HG03095 (cell line): ENCODE results near the gene TPM2.

ENCODE experiments used
- ATAC-seq: cut with Tn5 transposase; IDR thresholded peaks from one replicate; pipeline ENCODE4 v1.9.1; 2021; ENCODE audit warnings: moderate library complexity; ENCODE audit not compliant: unreplicated experiment

The TPM2 gene

DNA sequence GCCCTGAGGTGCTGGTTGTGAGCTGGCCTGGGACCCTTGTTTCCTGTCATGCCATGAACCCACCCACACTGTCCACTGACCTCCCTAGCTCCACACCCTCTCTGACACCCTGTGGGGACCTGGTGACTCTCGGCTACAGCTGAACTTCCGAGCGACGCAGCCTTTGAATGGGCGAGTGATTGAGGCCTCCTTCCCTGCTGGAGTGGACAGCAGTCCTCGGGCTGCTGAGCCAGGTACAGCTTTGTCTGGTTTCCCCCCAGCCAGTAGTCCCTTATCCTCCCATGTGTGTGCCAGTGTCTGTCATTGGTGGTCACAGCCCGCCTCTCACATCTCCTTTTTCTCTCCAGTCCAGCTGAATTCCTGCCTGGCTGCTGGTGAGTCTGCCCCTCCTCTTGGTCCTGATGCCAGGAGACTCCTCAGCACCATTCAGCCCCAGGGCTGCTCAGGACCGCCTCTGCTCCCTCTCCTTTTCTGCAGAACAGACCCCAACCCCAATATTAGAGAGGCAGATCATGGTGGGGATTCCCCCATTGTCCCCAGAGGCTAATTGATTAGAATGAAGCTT lies 9.9 kb downstream of the TPM2 start:
- no peak for ATAC-seq

DNA sequence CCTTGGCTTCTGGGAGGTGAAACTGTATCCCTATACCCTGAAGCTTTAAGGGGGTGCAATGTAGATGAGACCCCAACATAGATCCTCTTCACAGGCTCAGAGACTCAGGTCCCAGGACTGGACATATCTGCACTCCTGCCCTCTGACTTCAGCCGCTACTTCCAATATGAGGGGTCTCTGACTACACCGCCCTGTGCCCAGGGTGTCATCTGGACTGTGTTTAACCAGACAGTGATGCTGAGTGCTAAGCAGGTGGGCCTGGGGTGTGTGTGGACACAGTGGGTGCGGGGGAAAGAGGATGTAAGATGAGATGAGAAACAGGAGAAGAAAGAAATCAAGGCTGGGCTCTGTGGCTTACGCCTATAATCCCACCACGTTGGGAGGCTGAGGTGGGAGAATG lies 10.6 kb downstream of the TPM2 start:
- no peak for ATAC-seq

DNA sequence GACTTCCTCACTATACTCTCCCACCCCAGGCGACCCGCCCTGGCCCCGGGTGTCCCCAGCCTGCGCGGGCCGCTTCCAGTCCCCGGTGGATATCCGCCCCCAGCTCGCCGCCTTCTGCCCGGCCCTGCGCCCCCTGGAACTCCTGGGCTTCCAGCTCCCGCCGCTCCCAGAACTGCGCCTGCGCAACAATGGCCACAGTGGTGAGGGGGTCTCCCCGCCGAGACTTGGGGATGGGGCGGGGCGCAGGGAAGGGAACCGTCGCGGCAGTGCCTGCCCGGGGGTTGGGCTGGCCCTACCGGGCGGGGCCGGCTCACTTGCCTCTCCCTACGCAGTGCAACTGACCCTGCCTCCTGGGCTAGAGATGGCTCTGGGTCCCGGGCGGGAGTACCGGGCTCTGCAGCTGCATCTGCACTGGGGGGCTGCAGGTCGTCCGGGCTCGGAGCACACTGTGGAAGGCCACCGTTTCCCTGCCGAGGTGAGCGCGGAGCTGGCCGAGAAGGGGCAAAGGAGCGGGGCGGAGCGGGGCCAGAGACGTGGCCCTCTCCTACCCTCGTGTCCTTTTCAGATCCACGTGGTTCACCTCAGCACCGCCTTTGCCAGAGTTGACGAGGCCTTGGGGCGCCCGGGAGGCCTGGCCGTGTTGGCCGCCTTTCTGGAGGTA lies 13.9 kb downstream of the TPM2 start:
- no peak for ATAC-seq

- ATAC-seq = no peak
These were observed 14.5 kb downstream of the TPM2 start for GRCh38 chr9:35675204-35675603.

GRCh38 chr9:35674025-35674361 lies 15.7 kb downstream of the TPM2 start:
- ATAC-seq = no peak

GRCh38 chr9:35673132-35674024 lies 16.3 kb downstream of the TPM2 start, which contains the start of gene CA9:
Gene CA9 (plus strand): TSS chr9:35673928. CDS start chr9:35673960, 32 bp downstream.
- ATAC-seq = no peak

DNA sequence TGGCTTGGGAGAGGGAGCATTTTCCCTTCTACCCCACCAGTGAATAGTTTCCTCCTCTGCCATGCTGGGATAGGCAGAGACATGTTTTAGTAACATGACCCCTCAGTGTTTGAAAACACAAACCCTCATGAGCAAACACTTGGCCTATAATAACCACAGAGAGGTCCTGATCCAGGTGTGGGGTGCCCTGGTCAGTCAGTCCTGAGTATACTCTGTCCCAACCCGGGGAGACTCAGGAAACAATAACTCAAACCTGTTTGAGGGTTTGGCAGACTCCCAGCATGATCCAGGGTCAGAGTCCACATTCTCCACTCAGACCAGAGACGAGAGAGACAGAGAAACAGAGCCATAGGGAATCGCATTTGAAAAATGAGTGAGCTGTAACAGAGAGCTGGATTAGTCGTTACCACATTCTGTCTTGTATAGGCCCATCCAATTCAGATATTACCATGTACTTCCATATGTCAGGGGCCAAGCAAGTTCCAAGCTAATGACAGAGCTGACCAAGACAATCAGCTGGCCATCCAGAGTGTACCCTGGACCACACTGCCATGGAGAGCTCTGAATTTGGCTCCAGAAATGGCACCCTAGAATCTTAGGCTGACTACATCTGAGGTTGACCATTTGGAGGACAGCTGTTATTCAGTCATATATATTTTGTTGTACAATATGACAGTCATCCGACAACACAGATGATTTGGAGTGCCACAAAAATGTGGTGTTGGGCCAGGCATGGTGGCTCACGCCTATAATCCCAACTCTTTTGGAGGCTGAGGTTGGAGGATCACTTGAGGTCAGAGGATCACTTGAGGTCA lies 20.2 kb downstream of the TPM2 start:
- no peak for ATAC-seq

GRCh38 chr9:35667939-35668338 lies 21.8 kb downstream of the TPM2 start:
- ATAC-seq = no peak

DNA sequence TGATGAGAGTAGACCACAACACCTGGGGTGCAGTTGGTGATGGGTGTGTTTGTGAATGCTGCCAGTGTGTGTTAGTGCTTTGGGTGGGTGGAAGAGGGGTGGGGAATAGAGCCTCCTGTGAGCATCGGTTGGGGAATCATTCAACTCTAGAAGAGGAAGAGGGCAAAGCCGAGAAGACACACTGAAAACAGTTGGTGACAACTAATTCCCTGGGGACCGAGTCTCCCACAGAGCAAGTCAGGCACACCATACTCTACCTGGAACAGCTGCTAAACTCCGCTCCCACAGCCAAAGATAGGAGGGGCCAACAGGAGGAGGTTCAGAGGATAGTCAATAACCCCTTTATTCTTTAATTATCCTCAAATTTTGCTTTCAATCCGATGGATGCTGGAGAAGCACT lies 23.2 kb downstream of the TPM2 start:
- no peak for ATAC-seq

DNA sequence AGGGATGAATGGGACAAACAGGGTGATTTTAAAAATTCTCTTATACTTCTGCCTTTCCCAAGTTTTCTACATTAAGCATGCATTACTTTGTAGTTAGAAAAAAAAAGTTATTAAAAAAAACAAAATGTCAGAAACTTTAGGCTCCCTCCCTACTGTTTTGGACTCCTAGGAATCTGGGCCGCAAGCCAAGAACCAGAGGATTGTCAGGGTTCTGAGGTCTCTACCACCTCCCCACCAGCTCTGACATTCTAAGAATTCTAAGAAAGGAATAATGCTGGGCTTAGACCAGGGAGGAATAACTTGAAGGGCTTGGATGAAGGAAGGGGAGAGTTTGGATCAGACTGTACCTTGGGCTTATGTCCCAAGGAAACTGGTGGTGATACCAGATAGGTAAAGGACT lies 23.7 kb downstream of the TPM2 start:
- ATAC-seq = no peak

DNA sequence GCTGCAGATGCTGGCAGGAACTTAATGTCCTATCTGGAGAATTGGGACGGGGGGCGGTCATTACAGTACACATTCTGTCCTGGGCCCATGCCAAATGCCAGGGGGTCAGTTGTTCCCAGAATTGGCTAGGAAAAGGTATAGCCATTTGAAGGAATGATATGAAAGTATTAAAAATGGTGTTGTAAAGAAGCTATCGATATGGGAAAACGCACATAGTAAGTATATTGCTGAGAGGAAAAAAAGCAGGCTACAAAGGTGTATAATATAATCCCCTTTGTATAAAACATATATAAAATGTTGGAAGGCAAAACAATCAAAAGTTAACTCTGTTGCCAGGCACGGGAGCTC lies 24.3 kb downstream of the TPM2 start:
- ATAC-seq = no peak

DNA sequence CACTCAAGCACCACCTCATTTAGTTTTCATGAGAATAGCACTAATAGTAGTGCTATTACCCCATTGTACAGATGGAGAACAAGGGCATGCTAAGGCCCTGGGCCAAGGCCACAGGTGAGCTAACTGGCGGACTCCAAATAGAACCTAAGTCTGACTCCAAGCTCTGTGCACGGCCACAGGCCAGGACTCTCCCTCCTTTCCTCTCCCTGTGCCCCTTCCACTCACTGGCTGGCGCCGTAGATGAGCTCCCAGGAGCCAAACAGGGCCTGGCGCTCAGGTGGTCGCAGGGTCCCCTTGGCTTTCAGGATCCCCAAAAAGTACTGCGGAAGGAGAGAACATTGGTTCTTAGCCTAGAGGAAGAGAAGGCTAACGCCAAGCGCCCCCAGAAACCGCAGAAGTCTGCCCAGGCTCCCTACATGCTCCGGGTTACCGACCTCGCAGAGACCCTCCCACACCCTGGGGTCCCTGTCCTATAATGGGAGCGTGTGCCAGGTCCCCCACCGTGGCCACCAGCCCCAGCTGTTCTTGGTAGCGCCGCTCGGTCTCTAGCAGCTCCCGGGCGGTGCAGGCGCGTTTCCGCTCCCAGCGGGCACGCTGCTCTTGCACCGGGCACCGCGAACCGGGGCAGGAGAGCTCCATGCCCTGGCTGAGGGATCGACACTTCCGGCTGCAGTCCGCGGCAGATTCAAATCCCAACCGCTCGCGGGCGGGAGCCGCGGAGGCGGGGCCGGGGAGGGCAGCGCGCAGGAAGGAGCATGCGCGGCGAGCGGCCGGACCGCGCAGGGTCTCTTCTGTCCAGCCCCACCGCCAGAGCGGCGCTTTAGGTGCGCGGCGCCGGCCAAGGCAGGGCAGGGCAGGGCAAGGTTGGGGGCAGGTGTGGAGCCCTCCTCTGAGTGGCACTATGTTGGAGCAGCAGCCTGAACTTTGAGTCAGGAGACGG lies 24.9 kb downstream of the TPM2 start, which contains the start of gene ARHGEF39:
TSS of gene ARHGEF39 (minus strand) at position 665 of the 940 bp plus-strand sequence. CDS start at position 639, 26 bp downstream.
- ATAC-seq = peak; percentile 61

DNA sequence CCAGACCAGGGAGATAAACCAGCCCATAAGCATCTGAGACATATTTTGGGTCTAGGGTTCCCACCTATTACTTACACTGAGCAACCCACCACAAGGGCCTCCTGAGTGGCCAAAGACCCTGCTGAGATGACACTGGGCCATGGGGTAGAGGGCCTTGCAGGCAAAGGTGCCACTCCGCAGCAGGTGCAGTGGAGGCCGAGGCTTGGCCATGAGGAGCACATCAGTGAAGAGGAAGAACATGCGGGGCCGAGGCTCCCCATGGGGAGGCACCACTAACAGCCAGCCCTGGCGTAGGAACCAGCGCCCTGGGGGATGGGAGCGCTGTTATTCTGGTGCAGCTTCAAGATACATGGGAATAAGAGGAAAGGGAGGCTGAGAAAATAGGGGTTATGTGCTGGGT lies 27.3 kb downstream of the TPM2 start:
- ATAC-seq = no peak

GRCh38 chr9:35661756-35662350 lies 27.9 kb downstream of the TPM2 start:
- ATAC-seq = no peak

DNA sequence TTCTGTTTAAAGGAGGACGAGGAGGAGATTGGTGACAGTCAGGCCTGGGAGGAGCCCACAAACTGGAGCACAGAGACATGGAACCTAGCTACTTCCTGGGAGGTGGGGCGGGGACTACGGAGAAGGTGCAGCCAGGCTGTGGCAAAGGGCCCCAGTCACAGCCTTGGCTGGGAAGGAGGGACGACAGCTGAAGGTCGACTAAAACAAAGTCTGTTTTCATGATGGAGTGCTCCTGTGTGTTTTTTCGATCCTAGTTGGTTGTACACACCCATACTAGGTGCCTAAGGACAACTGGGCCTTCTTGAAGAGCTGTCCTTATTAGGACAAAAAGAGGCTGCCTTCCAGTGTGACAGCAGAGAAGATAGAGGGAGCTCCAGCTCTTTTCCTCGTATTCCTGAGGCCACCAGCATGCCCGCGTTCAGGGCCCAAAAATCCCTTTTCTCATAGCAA lies 28.7 kb downstream of the TPM2 start:
- ATAC-seq = no peak

- no peak for ATAC-seq
These were observed 30.4 kb downstream of the TPM2 start for GRCh38 chr9:35659340-35659739.

GRCh38 chr9:35658968-35659220 lies 30.8 kb downstream of the TPM2 start:
- ATAC-seq = no peak

DNA sequence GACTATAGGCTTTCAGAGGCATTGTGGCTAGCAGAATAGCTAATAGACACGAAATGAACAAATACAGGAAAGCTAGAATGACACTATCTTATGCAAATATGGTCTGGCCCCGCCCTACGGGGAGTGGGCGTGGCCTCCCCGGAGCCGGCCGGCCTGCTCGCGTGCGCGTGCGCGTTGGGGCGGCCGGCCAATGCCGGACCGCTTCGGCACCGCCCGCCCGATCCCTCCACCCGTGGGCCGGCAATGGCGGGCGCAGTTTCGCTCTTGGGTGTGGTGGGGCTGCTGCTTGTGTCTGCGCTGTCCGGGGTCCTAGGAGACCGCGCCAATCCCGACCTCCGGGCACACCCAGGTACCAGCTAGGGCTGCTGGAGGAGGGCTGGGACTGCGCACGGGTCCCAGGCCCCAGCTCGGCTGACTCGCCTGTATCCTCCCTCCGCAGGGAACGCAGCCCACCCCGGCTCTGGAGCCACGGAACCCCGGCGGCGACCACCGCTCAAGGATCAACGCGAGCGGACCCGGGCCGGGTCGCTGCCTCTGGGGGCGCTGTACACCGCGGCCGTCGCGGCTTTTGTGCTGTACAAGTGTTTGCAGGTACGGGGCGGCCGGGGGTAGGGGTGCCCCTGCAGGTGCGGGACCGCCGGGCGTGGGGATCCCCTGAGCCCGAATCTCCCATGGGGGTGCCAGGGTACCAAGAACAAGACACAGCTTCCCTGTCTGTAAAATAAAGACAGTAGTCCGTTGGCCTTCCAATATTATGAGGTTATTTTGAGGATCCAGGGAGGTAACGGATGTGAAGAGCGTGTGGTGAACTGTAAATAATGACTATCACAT lies 31.4 kb downstream of the TPM2 start, which contains the start of gene CCDC107:
TSS of gene CCDC107 (plus strand) at position 156 of the 831 bp plus-strand sequence. CDS start at position 244, 88 bp downstream.
- peak; percentile 44 for ATAC-seq
